Vagina (tissue), 2 donors: ENCODE data around the gene SETD1A. TPM values are rescaled to one million over a fixed set of nuclear protein-coding genes. Genes with fewer than 3 reads are reported as not detected.

Source experiments
- DNase-seq, 2 donors: peaks; one replicate each; pipeline ENCODE4 v3.0.0-alpha.2; 2017; ENCODE audit errors: extremely low spot score in 2 of 2
- H3K27ac ChIP-seq: fragments of 200-600 bp; sonication (generic); one replicate; pipeline ENCODE4 v1.5.1; 2019
- H3K27me3 ChIP-seq: fragments of 200-600 bp; sonication (generic); one replicate; pipeline ENCODE4 v1.5.1; 2019
- H3K36me3 ChIP-seq, 2 donors: fragments of 200-600 bp; sonication (generic); one replicate each; pipeline ENCODE4 v1.5.1; 2017 to 2019
- H3K4me1 ChIP-seq: fragments of 200-600 bp; sonication (generic); one replicate; pipeline ENCODE4 v1.5.1; 2019
- H3K4me3 ChIP-seq, 2 donors: fragments of 200-600 bp; sonication (generic); 1 replicate in 1 of 2; 2 replicates in 1 of 2; pipeline ENCODE4 v1.5.1; 2016 to 2019
- H3K9me3 ChIP-seq: fragments of 200-600 bp; sonication (generic); one replicate; pipeline ENCODE4 v1.5.1; 2019
- POLR2A ChIP-seq, 2 donors: fragments of 450-650 bp; IDR thresholded peaks; one replicate each; pipeline ENCODE4 v1.6.1; 2017; ENCODE audit warnings: antibody characterized with exemption in 2 of 2, mild to moderate bottlenecking in 2 of 2, moderate library complexity in 2 of 2
- POLR2AphosphoS5 ChIP-seq, 2 donors: sonication (generic); formaldehyde crosslinking; IDR thresholded peaks; one replicate each; pipeline ENCODE4 v1.9.0; 2017; ENCODE audit warnings: antibody characterized with exemption in 2 of 2, mild to moderate bottlenecking in 2 of 2, low read depth in 1 of 2; ENCODE audit not compliant: insufficient read depth in 1 of 2
- intact Hi-C: fragments of 100-400 bp; cut with DNase I; formaldehyde crosslinking; loops from one replicate; pipeline ENCODE4 v1.15.1; 2023
- total RNA-seq: library from RNA; depleted of rRNA; stranded (reverse); fragments of >200 nt; gene quantifications from one replicate; pipeline ENCODE4 v1.2.3, GENCODE V29; 2016
- TF ChIP-seq, protein P1 (sequence below), 3 experiments: fragments of 450-650 bp in 2 of 3; fragments of 200-600 bp in 1 of 3; sonication (generic) in 1 of 3; IDR thresholded peaks; one replicate each; pipeline ENCODE4 v1.5.1; 2017 to 2019; ENCODE audit warnings: antibody characterized with exemption in 3 of 3, mild to moderate bottlenecking in 2 of 3, moderate library complexity in 2 of 3

Gene SETD1A
- total RNA-seq, 1 donor from 2014 or later: 10.6 TPM

DNA sequence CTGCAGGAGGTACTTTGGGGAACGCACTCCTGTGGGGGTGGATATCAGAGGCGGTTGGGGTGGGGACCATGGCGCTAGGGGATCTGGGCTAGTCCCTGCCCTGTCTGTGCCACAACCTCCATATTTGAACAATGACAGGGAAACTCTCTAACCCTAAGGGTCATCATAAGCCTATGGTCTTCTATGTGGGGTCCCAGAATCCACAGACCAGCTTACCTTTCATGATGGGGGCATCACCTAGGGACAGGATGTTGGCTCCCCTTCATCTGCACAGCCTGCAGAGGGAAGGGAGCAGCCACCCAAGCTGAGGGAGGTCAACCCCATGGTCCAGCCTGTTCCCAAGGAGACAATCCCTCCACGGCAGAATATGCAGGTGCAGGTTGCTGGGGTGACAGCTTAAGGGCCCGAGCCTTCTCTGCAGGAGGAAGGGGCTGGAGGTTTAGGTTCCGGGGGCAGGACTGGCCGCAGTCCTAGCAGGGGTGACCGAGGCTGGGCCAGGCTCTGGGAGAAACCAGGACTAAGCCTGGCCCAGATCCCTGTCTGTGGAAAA lies 7.0 kb upstream of the SETD1A start:
- no peaks in the 10 kb centered on the region for H3K27me3 ChIP-seq
- peak overlapping the region; percentile 98 for H3K27ac ChIP-seq
- H3K4me3 ChIP-seq: peak overlapping the region in 1 of 2 donors; percentile 96
- no peaks in the 10 kb centered on the region for H3K36me3 ChIP-seq
- intact Hi-C loops: no loop called here
- H3K4me1 ChIP-seq: peaks cover 53% of the 10 kb centered on the region
- no peak for DNase-seq
- TF ChIP-seq POLR2A (IDR thresholded peaks at IDR 0.05): no peak
- TF ChIP-seq, protein P1, sequence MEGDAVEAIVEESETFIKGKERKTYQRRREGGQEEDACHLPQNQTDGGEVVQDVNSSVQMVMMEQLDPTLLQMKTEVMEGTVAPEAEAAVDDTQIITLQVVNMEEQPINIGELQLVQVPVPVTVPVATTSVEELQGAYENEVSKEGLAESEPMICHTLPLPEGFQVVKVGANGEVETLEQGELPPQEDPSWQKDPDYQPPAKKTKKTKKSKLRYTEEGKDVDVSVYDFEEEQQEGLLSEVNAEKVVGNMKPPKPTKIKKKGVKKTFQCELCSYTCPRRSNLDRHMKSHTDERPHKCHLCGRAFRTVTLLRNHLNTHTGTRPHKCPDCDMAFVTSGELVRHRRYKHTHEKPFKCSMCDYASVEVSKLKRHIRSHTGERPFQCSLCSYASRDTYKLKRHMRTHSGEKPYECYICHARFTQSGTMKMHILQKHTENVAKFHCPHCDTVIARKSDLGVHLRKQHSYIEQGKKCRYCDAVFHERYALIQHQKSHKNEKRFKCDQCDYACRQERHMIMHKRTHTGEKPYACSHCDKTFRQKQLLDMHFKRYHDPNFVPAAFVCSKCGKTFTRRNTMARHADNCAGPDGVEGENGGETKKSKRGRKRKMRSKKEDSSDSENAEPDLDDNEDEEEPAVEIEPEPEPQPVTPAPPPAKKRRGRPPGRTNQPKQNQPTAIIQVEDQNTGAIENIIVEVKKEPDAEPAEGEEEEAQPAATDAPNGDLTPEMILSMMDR (IDR thresholded peaks at IDR 0.05): no peak
- no peak for TF ChIP-seq POLR2AphosphoS5 (IDR thresholded peaks at IDR 0.05; ENCODE audit: insufficient read depth in 1 of 2, low read depth in 1 of 2)
- no peaks in the 10 kb centered on the region for H3K9me3 ChIP-seq

- H3K4me1 ChIP-seq: peaks cover 53% of the 10 kb centered on the region
- no peak for DNase-seq
- H3K27me3 ChIP-seq: no peaks in the 10 kb centered on the region
- TF ChIP-seq POLR2A (IDR thresholded peaks at IDR 0.05) (no peak), POLR2AphosphoS5 (IDR thresholded peaks at IDR 0.05; ENCODE audit: insufficient read depth in 1 of 2, low read depth in 1 of 2) (no peak)
- TF ChIP-seq, protein P1 (IDR thresholded peaks at IDR 0.05): no peak
- H3K9me3 ChIP-seq: no peaks in the 10 kb centered on the region
- H3K36me3 ChIP-seq: no peaks in the 10 kb centered on the region
- H3K27ac ChIP-seq: peak overlapping the region; percentile 98
- intact Hi-C loops: no loop called here
- H3K4me3 ChIP-seq: no peak overlapping the region
These were observed 6.4 kb upstream of the SETD1A start for GRCh38 chr16:30951193-30951592.

DNA sequence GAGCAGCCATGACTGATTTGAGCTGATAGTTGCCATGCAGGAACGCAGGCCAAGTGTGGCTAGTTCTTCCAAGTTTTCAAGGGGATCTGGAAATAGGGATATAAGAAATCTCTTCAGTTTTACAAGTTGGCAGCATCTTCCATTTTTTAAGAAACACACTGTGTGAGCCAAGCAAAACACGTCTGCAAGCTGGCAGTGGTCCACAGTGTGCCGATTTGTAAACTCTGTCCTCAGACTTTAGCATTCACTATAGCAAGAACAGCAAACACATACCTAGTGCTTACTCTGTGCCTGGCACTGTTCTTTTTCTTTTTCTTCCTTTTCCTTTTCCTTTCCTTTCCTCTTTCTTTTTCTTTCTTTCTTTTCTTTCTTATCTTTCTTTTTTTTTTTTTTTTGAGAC lies 5.8 kb upstream of the SETD1A start:
- intact Hi-C loops: no loop called here
- Histone ChIP-seq H3K4me3 (no peak overlapping the region), H3K36me3 (no peaks in the 10 kb centered on the region), H3K9me3 (no peaks in the 10 kb centered on the region), H3K27me3 (no peaks in the 10 kb centered on the region), H3K27ac (peak overlapping the region; percentile 98), H3K4me1 (peaks cover 57% of the 10 kb centered on the region)
- DNase-seq: no peak
- peak in 1 of 2 donors; percentile 40 for TF ChIP-seq POLR2AphosphoS5 (IDR thresholded peaks at IDR 0.05; ENCODE audit: insufficient read depth in 1 of 2, low read depth in 1 of 2)
- TF ChIP-seq POLR2A (IDR thresholded peaks at IDR 0.05): no peak

DNA sequence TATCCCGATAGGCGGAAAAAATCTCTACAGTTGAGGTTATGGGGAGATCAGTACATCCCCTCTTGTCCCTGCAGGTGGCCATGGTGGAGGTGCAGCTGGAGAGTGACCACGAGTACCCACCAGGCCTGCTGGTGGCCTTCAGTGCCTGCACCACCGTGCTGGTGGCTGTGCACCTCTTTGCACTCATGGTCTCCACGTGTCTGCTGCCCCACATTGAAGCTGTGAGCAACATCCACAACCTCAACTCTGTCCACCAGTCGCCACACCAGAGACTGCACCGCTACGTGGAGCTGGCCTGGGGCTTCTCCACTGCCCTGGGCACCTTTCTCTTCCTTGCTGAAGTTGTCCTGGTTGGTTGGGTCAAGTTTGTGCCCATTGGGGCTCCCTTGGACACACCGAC lies 4.4 kb upstream of the SETD1A start:
- no peak overlapping the region for H3K4me3 ChIP-seq
- H3K27ac ChIP-seq: peak overlapping the region; percentile 20
- TF ChIP-seq POLR2A (IDR thresholded peaks at IDR 0.05) (no peak), POLR2AphosphoS5 (IDR thresholded peaks at IDR 0.05; ENCODE audit: insufficient read depth in 1 of 2, low read depth in 1 of 2) (no peak)
- TF ChIP-seq, protein P1 (IDR thresholded peaks at IDR 0.05): no peak
- peaks cover 54% of the 10 kb centered on the region for H3K4me1 ChIP-seq
- no peaks in the 10 kb centered on the region for H3K36me3 ChIP-seq
- H3K9me3 ChIP-seq: no peaks in the 10 kb centered on the region
- no peak for DNase-seq
- H3K27me3 ChIP-seq: no peaks in the 10 kb centered on the region
- intact Hi-C loops: no loop called here

DNA sequence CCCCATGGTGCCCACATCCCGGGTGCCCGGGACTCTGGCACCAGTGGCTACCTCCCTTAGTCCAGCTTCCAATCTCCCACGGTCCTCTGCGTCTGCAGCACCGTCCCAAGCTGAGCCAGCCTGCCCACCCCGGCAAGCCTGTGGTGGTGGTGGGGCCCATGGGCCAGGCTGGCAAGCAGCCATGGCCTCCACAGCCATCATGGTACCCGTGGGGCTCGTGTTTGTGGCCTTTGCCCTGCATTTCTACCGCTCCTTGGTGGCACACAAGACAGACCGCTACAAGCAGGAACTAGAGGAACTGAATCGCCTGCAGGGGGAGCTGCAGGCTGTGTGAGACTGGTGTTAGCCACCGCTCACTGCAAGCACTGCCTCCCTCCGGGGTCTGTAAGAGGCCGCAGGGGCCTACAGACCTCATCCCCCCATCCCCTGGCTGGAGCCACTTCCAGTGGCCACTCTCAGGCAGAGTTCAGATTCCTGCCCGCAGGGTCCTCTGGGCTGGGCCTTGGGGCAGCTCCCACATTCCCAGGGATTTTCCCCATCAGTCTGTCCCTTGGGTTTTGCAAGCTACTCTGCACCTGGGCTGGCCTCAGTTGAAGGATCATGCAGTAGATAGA lies 3.9 kb upstream of the SETD1A start:
- TF ChIP-seq, protein P1 (IDR thresholded peaks at IDR 0.05): peak in 2 of 3 experiments; percentile 22 to 31
- TF ChIP-seq POLR2AphosphoS5 (IDR thresholded peaks at IDR 0.05; ENCODE audit: insufficient read depth in 1 of 2, low read depth in 1 of 2): no peak
- H3K27me3 ChIP-seq: no peaks in the 10 kb centered on the region
- DNase-seq: no peak
- intact Hi-C loops: no loop called here
- H3K4me1 ChIP-seq: peaks cover 58% of the 10 kb centered on the region
- peak overlapping the region; percentile 20 for H3K27ac ChIP-seq
- no peaks in the 10 kb centered on the region for H3K36me3 ChIP-seq
- H3K9me3 ChIP-seq: no peaks in the 10 kb centered on the region
- no peak overlapping the region for H3K4me3 ChIP-seq
